ENCODE data around the gene APC2.
"Not testable (repeated sequence)": the region's sequence is repeated elsewhere in the genome, so short reads cannot be mapped to it uniquely, and the experiment has no call there.

APC2 gene

DNA sequence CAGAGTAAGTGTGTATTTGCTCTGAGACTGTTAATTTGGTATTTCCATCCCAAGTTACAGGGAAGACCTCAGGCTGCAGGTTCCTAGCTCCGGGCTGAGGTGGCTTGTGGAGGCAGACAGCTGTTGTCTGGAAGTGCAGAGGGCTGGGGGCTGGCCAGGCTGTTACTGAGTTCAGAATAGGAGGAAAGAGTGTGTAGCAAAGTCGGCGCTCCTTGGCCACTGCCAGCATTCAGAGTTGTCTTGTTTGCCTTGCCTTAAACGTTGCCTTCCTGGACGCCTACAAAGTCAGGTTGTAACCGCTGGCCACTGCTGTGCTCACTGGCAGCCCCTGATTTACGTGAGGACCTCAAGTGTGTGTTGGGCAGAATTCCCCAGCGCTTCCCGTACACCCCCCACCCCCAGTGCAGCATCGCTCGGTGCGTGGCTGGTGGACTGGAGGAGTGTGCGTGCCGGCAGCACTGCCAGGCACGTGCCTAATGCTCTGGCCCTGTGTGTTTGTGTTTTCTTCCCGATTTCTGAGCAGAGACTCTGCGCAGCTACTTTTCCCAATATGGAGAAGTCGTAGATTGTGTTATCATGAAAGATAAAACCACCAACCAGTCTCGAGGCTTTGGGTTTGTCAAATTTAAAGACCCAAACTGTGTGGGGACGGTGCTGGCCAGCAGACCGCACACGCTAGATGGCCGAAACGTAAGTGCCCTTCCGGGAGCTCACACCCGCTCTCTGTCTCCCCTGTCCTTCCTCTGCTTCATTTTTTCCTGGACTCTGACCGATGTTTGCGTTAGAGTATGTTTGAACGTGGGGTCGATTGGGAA lies 32.0 kb upstream of the APC2 start:
- Histone ChIP-seq H3K9me3 (ENCODE audit: control insufficient read depth in 2 of 2, low read length in 2 of 2) (no peaks in the 10 kb centered on the region), H3K4me1 (ENCODE audit: control insufficient read depth, insufficient read depth, low read length) (peaks cover 35% of the 10 kb centered on the region), H3K9ac (ENCODE audit: low read length in 2 of 2) (no peak overlapping the region), H3K4me3 (ENCODE audit: low read length in 2 of 2) (no peak overlapping the region), H3K36me3 (ENCODE audit: control insufficient read depth in 2 of 2, insufficient read depth in 2 of 2, low read length in 2 of 2) (peaks cover 31 to 33% of the 10 kb centered on the region in 2 donors), H3K27me3 (ENCODE audit: control insufficient read depth in 1 of 2, insufficient read depth in 2 of 2, low read length in 2 of 2) (no peaks in the 10 kb centered on the region), H3K27ac (ENCODE audit: low read length) (no peak overlapping the region)

GRCh38 chr19:1418496-1418775 lies 31.5 kb upstream of the APC2 start:
- H3K27ac ChIP-seq (ENCODE audit: low read length): no peak overlapping the region
- H3K9ac ChIP-seq (ENCODE audit: low read length in 2 of 2): no peak overlapping the region
- H3K27me3 ChIP-seq (ENCODE audit: control insufficient read depth in 1 of 2, insufficient read depth in 2 of 2, low read length in 2 of 2): no peaks in the 10 kb centered on the region
- H3K36me3 ChIP-seq (ENCODE audit: control insufficient read depth in 2 of 2, insufficient read depth in 2 of 2, low read length in 2 of 2): peaks cover 37 to 38% of the 10 kb centered on the region in 2 donors
- no peaks in the 10 kb centered on the region for H3K9me3 ChIP-seq (ENCODE audit: control insufficient read depth in 2 of 2, low read length in 2 of 2)
- peaks cover 31% of the 10 kb centered on the region for H3K4me1 ChIP-seq (ENCODE audit: control insufficient read depth, insufficient read depth, low read length)
- H3K4me3 ChIP-seq (ENCODE audit: low read length in 2 of 2): no peak overlapping the region

DNA sequence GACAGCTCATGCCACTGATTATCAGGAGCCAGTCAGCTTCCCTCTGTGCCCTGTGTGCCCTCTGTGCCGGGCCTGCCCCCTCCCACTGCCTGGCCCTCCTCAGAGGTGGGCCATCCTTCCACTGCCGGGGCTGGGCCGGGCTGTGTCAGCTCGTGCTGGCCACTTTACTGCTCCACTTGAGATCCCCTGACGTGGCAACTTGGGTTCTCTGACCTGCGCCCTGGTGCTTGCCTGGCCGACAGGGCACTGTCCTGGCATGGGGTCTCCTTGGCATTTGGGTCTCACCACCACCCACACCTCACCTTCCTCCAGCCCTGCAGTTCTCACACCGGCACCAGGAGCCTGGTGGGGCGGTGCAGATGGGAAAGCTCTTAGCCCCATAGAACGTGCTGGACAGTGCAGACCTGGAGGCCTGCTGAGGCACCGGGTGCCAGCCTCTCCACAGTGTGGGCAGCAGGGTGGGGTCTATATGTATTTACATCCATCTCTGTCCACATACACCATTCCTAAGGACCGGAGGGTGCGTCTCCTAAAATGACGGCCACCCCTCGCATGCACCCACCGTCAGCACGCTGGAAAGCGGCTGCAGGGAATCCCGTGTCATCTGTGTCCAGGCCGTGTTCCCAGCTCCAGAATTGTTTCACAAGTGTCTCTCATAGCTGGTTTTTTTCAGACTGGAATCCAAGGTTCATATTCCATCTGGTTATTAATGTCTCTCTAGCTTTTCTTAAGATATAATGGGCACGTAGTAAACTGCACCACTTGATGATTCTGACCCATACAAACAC lies 30.8 kb upstream of the APC2 start:
- no peak overlapping the region for H3K9ac ChIP-seq (ENCODE audit: low read length in 2 of 2)
- no peaks in the 10 kb centered on the region for H3K27me3 ChIP-seq (ENCODE audit: control insufficient read depth in 1 of 2, insufficient read depth in 2 of 2, low read length in 2 of 2)
- H3K27ac ChIP-seq (ENCODE audit: low read length): no peak overlapping the region
- peaks cover 30% of the 10 kb centered on the region for H3K4me1 ChIP-seq (ENCODE audit: control insufficient read depth, insufficient read depth, low read length)
- peaks cover 41 to 42% of the 10 kb centered on the region in 2 donors for H3K36me3 ChIP-seq (ENCODE audit: control insufficient read depth in 2 of 2, insufficient read depth in 2 of 2, low read length in 2 of 2)
- H3K4me3 ChIP-seq (ENCODE audit: low read length in 2 of 2): no peak overlapping the region
- H3K9me3 ChIP-seq (ENCODE audit: control insufficient read depth in 2 of 2, low read length in 2 of 2): no peaks in the 10 kb centered on the region

DNA sequence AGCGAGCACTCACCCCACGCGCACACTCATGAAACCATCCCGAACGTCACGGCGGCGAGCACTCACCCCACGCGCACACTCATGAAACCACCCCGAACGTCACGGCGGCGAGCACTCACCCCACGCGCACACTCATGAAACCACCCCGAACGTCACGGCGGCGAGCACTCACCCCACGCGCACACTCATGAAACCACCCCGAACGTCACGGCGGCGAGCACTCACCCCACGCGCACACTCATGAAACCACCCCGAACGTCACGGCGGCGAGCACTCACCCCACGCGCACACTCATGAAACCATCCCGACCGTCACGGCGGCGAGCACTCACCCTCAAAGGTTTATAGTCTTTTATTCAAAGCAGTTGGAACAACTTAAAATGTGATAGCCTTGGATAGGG lies 29.8 kb upstream of the APC2 start:
- not testable (repeated sequence) for H3K9ac ChIP-seq (ENCODE audit: low read length in 2 of 2); H3K4me3 ChIP-seq (ENCODE audit: low read length in 2 of 2); H3K9me3 ChIP-seq (ENCODE audit: control insufficient read depth in 2 of 2, low read length in 2 of 2); H3K27me3 ChIP-seq (ENCODE audit: control insufficient read depth in 1 of 2, insufficient read depth in 2 of 2, low read length in 2 of 2); H3K27ac ChIP-seq (ENCODE audit: low read length)
- Histone ChIP-seq H3K36me3 (ENCODE audit: control insufficient read depth in 2 of 2, insufficient read depth in 2 of 2, low read length in 2 of 2) (peaks cover 46 to 47% of the 10 kb centered on the region in 2 donors), H3K4me1 (ENCODE audit: control insufficient read depth, insufficient read depth, low read length) (peaks cover 28% of the 10 kb centered on the region)

DNA sequence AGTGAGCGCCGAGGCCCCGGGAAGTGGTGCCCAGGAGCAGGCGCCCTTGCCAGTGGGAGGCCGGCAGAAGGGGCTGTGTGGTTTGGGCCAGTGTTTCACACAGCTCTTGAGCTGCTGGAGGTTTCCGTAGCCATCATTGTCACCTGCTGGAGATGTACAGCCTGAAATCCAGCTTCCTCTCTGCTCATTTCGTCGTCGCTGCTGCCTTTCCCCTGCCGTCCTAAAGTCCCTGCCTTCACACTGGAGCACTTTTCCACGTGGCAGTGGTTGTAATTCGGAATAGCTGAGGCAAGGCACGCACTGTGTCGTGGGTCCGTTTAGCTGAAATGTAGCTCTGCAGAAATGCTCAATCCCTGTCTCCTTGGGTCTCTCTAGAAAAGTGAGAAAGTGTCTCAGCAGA lies 29.3 kb upstream of the APC2 start:
- Histone ChIP-seq H3K4me3 (ENCODE audit: low read length in 2 of 2) (no peak overlapping the region), H3K4me1 (ENCODE audit: control insufficient read depth, insufficient read depth, low read length) (peaks cover 23% of the 10 kb centered on the region), H3K9me3 (ENCODE audit: control insufficient read depth in 2 of 2, low read length in 2 of 2) (no peaks in the 10 kb centered on the region), H3K9ac (ENCODE audit: low read length in 2 of 2) (no peak overlapping the region), H3K27ac (ENCODE audit: low read length) (no peak overlapping the region), H3K36me3 (ENCODE audit: control insufficient read depth in 2 of 2, insufficient read depth in 2 of 2, low read length in 2 of 2) (peaks cover 49 to 52% of the 10 kb centered on the region in 2 donors), H3K27me3 (ENCODE audit: control insufficient read depth in 1 of 2, insufficient read depth in 2 of 2, low read length in 2 of 2) (no peaks in the 10 kb centered on the region)

DNA sequence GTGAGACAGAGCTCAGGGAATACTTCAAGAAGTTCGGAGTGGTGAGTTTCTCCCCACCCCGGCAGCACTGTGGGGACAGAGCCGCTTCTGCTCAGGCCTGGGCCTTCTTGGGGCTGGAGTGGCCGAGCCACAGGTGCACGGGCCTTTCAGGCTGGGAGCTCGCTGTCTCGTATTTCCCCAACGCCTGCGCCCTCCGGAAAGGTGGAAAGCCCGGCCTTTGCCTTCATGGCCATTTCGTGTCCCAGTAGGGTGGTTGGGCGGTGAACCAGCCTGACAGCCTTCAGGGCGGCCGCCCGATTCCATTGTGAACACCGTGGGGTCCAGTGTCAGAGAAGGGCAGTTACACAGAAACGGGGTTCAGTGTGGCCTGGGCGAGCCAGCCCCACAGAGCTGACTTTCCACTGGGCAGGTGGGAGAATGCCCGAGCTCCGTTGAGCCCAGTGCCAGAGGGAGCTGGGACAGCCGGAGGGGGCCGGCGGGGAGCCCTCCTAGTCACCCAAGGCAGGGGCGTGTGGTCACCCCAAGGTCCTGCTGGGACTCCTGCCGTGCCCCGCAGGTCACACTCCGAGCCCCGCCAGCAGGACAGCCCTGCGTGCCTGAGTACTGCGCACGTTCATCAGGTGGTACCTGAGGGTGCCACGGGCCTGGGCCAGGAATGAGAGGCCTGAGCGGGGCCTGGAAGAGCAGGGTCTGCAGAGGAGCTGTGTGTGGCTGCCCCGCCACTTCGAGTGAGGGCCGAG lies 28.5 kb upstream of the APC2 start:
- H3K27ac ChIP-seq (ENCODE audit: low read length): no peak overlapping the region
- no peaks in the 10 kb centered on the region for H3K9me3 ChIP-seq (ENCODE audit: control insufficient read depth in 2 of 2, low read length in 2 of 2)
- peaks cover 49 to 52% of the 10 kb centered on the region in 2 donors for H3K36me3 ChIP-seq (ENCODE audit: control insufficient read depth in 2 of 2, insufficient read depth in 2 of 2, low read length in 2 of 2)
- H3K9ac ChIP-seq (ENCODE audit: low read length in 2 of 2): no peak overlapping the region
- no peak overlapping the region for H3K4me3 ChIP-seq (ENCODE audit: low read length in 2 of 2)
- H3K4me1 ChIP-seq (ENCODE audit: control insufficient read depth, insufficient read depth, low read length): peaks cover 15% of the 10 kb centered on the region
- H3K27me3 ChIP-seq (ENCODE audit: control insufficient read depth in 1 of 2, insufficient read depth in 2 of 2, low read length in 2 of 2): no peaks in the 10 kb centered on the region

GRCh38 chr19:1421958-1422305 lies 28.0 kb upstream of the APC2 start:
- Histone ChIP-seq H3K27me3 (ENCODE audit: control insufficient read depth in 1 of 2, insufficient read depth in 2 of 2, low read length in 2 of 2) (no peaks in the 10 kb centered on the region), H3K4me3 (ENCODE audit: low read length in 2 of 2) (no peak overlapping the region), H3K9ac (ENCODE audit: low read length in 2 of 2) (no peak overlapping the region), H3K27ac (ENCODE audit: low read length) (no peak overlapping the region), H3K4me1 (ENCODE audit: control insufficient read depth, insufficient read depth, low read length) (peaks cover 10% of the 10 kb centered on the region), H3K9me3 (ENCODE audit: control insufficient read depth in 2 of 2, low read length in 2 of 2) (no peaks in the 10 kb centered on the region), H3K36me3 (ENCODE audit: control insufficient read depth in 2 of 2, insufficient read depth in 2 of 2, low read length in 2 of 2) (peaks cover 49 to 57% of the 10 kb centered on the region in 2 donors)

GRCh38 chr19:1422360-1422759 lies 27.6 kb upstream of the APC2 start:
- no peak overlapping the region for H3K27ac ChIP-seq (ENCODE audit: low read length)
- H3K36me3 ChIP-seq (ENCODE audit: control insufficient read depth in 2 of 2, insufficient read depth in 2 of 2, low read length in 2 of 2): peaks cover 53 to 58% of the 10 kb centered on the region in 2 donors
- no peak overlapping the region for H3K9ac ChIP-seq (ENCODE audit: low read length in 2 of 2)
- H3K4me3 ChIP-seq (ENCODE audit: low read length in 2 of 2): no peak overlapping the region
- peaks cover 5% of the 10 kb centered on the region for H3K4me1 ChIP-seq (ENCODE audit: control insufficient read depth, insufficient read depth, low read length)
- no peaks in the 10 kb centered on the region for H3K27me3 ChIP-seq (ENCODE audit: control insufficient read depth in 1 of 2, insufficient read depth in 2 of 2, low read length in 2 of 2)
- no peaks in the 10 kb centered on the region for H3K9me3 ChIP-seq (ENCODE audit: control insufficient read depth in 2 of 2, low read length in 2 of 2)

DNA sequence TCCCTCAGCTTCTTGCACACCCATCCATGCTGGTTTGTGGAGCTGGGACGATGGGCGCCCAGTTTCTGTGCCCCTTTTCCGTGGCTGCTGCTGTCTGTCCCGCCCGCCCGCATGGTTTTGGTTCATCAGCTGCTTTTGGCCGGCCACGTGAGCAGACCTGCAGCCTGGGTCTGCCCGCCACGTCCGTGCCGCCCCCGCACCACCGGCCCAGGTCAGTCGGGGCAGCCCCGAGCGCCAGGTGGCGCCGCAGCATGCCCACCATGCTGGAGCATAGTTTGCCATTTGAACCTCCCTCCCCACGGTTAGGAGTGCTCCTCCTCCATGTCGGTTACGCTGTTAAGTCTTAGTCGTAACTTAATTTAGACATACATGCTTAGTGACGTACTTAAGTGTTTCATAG lies 27.0 kb upstream of the APC2 start:
- H3K27me3 ChIP-seq (ENCODE audit: control insufficient read depth in 1 of 2, insufficient read depth in 2 of 2, low read length in 2 of 2): no peaks in the 10 kb centered on the region
- H3K9me3 ChIP-seq (ENCODE audit: control insufficient read depth in 2 of 2, low read length in 2 of 2): no peaks in the 10 kb centered on the region
- H3K27ac ChIP-seq (ENCODE audit: low read length): no peak overlapping the region
- H3K4me3 ChIP-seq (ENCODE audit: low read length in 2 of 2): no peak overlapping the region
- H3K36me3 ChIP-seq (ENCODE audit: control insufficient read depth in 2 of 2, insufficient read depth in 2 of 2, low read length in 2 of 2): peaks cover 56% of the 10 kb centered on the region in 2 donors
- no peak overlapping the region for H3K9ac ChIP-seq (ENCODE audit: low read length in 2 of 2)
- H3K4me1 ChIP-seq (ENCODE audit: control insufficient read depth, insufficient read depth, low read length): no peaks in the 10 kb centered on the region

DNA sequence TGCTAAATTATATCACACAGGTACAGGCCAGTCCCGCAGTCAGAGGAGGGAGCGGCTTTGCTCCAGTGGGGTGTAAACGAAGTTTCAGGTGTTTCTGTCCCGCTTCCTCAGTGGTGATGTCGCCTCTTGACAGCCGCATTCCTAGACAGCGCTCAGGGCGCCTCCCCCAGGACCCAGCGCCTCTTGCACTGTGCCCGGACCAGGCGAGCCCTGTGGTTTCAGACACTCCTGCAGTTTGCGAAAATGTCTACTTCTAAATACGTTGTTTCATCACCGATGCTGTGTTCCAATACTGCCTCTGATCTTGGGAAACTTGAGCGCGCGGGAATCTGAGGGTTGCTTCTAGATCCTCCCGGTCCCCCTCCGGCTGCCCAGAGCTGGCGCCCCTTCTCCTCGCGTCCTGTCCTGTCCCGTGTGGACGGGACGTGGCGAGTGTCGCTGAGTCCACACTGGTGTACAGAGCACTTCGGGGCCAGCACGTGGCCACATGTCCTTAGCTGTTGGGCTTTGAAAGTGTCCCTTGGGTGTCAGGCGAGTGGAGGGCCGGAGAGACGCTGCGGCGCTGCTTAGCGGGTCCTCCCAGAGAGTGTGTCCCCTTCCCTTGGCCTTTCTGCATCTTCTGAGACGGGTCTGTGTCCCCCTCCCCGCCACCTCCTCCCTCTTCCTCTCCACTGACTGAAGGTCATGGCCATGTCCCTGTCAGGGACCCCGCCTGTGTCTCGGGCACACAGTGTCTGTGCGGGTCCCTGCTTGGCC lies 26.3 kb upstream of the APC2 start:
- H3K4me1 ChIP-seq (ENCODE audit: control insufficient read depth, insufficient read depth, low read length): no peaks in the 10 kb centered on the region
- peaks cover 56 to 59% of the 10 kb centered on the region in 2 donors for H3K36me3 ChIP-seq (ENCODE audit: control insufficient read depth in 2 of 2, insufficient read depth in 2 of 2, low read length in 2 of 2)
- no peaks in the 10 kb centered on the region for H3K9me3 ChIP-seq (ENCODE audit: control insufficient read depth in 2 of 2, low read length in 2 of 2)
- no peaks in the 10 kb centered on the region for H3K27me3 ChIP-seq (ENCODE audit: control insufficient read depth in 1 of 2, insufficient read depth in 2 of 2, low read length in 2 of 2)
- H3K4me3 ChIP-seq (ENCODE audit: low read length in 2 of 2): no peak overlapping the region
- no peak overlapping the region for H3K27ac ChIP-seq (ENCODE audit: low read length)
- no peak overlapping the region for H3K9ac ChIP-seq (ENCODE audit: low read length in 2 of 2)
